Liver (tissue), 9 donors: Measurements from ENCODE around the gene CCER1. TPM values are rescaled to one million over a fixed set of nuclear protein-coding genes. Genes with fewer than 3 reads are reported as not detected.

Source experiments
- DNase-seq: peaks from one replicate; pipeline ENCODE4 v3.0.0-alpha.2; 2017; ENCODE audit warnings: low spot score
- H3K27ac ChIP-seq, 2 donors: one replicate each; pipeline ENCODE4 v1.7.0; 2013; ENCODE audit warnings: inconsistent platforms in 2 of 2, low read length in 2 of 2, control low read depth in 1 of 2, low read depth in 1 of 2, mild to moderate bottlenecking in 1 of 2
- H3K27me3 ChIP-seq, 4 donors: one replicate each; pipeline versions ENCODE4 v1.6.1 to v1.7.0; 2013; ENCODE audit warnings: low read length in 3 of 4, inconsistent platforms in 1 of 4, mild to moderate bottlenecking in 1 of 4, moderate library complexity in 1 of 4; ENCODE audit not compliant: control insufficient read depth in 4 of 4, insufficient read depth in 4 of 4
- H3K36me3 ChIP-seq, 4 donors: one replicate each; pipeline versions ENCODE4 v1.6.1 to v1.7.0; 2013; ENCODE audit warnings: low read length in 3 of 4, mild to moderate bottlenecking in 3 of 4, low read depth in 1 of 4, moderate library complexity in 1 of 4; ENCODE audit not compliant: control insufficient read depth in 4 of 4, insufficient read depth in 3 of 4
- H3K4me1 ChIP-seq, 4 donors: one replicate each; pipeline versions ENCODE4 v1.6.1 to v1.7.0; 2013; ENCODE audit warnings: low read length in 3 of 4, mild to moderate bottlenecking in 3 of 4, moderate library complexity in 1 of 4; ENCODE audit not compliant: control insufficient read depth in 4 of 4, insufficient read depth in 4 of 4
- H3K4me3 ChIP-seq, 3 donors: one replicate each; pipeline versions ENCODE4 v1.6.1 to v1.7.0; 2013; ENCODE audit warnings: low read length in 3 of 3, control low read depth in 1 of 3, low read depth in 1 of 3, mild to moderate bottlenecking in 1 of 3
- H3K9ac ChIP-seq, 2 donors: one replicate each; pipeline ENCODE4 v1.7.0; 2013; ENCODE audit warnings: low read length in 2 of 2, mild to moderate bottlenecking in 2 of 2, moderate library complexity in 2 of 2, control low read depth in 1 of 2, low read depth in 1 of 2
- H3K9me3 ChIP-seq, 4 donors: one replicate each; pipeline versions ENCODE4 v1.6.1 to v1.7.0; 2013; ENCODE audit warnings: low read length in 3 of 4; ENCODE audit not compliant: control insufficient read depth in 4 of 4
- EGR1 ChIP-seq, 2 donors: IDR thresholded peaks; 2 replicates each; pipeline ENCODE4 v1.6.1; 2016 to 2018; ENCODE audit warnings: antibody characterized with exemption in 2 of 2, low read depth in 2 of 2
- FOXA1 ChIP-seq: IDR thresholded peaks from 2 replicates; pipeline ENCODE4 v1.6.1; 2016; ENCODE audit warnings: antibody characterized with exemption
- FOXA2 ChIP-seq: IDR thresholded peaks from 2 replicates; pipeline ENCODE4 v1.6.1; 2016; ENCODE audit warnings: antibody characterized with exemption
- GABPA ChIP-seq, 2 donors: IDR thresholded peaks in 1 of 2; conservative IDR thresholded peaks in 1 of 2; 2 replicates each; pipeline ENCODE4 v1.6.1; 2016; ENCODE audit warnings: antibody characterized with exemption in 2 of 2, mild to moderate bottlenecking in 1 of 2, moderate library complexity in 1 of 2
- HNF4A ChIP-seq, 2 donors: conservative IDR thresholded peaks; 2 replicates each; pipeline ENCODE4 v1.6.1; 2016; ENCODE audit warnings: antibody characterized with exemption in 2 of 2, mild to moderate bottlenecking in 2 of 2
- HNF4G ChIP-seq: IDR thresholded peaks from 2 replicates; pipeline ENCODE4 v1.6.1; 2016; ENCODE audit warnings: antibody characterized with exemption
- JUND ChIP-seq, 2 donors: IDR thresholded peaks; 2 replicates each; pipeline ENCODE4 v1.6.1; 2016; ENCODE audit warnings: antibody characterized with exemption in 2 of 2
- NR2F2 ChIP-seq: IDR thresholded peaks from 2 replicates; pipeline ENCODE4 v1.6.1; 2016; ENCODE audit warnings: antibody characterized with exemption
- RAD21 ChIP-seq, 2 donors: IDR thresholded peaks; 2 replicates each; pipeline ENCODE4 v1.6.1; 2016; ENCODE audit warnings: antibody characterized with exemption in 2 of 2, mild to moderate bottlenecking in 2 of 2
- RXRA ChIP-seq, 2 donors: IDR thresholded peaks; 2 replicates each; pipeline ENCODE4 v1.6.1; 2017 to 2018; ENCODE audit warnings: antibody characterized with exemption in 2 of 2, mild to moderate bottlenecking in 1 of 2
- SP1 ChIP-seq: IDR thresholded peaks from 2 replicates; pipeline ENCODE4 v1.6.1; 2018; ENCODE audit warnings: antibody characterized with exemption, mild to moderate bottlenecking
- TAF1 ChIP-seq: conservative IDR thresholded peaks from 2 replicates; pipeline ENCODE4 v1.6.1; 2016; ENCODE audit warnings: antibody characterized with exemption, mild to moderate bottlenecking
- YY1 ChIP-seq: IDR thresholded peaks from 2 replicates; pipeline ENCODE4 v1.6.1; 2016; ENCODE audit warnings: antibody characterized with exemption, mild to moderate bottlenecking
- WGBS: extraction: QIAGEN DNeasy Blood & Tissue Kit; methylation state at CpG from one replicate; pipeline ENCODE4 v1.1.7; 2013; 5-methylcytosine and 5-hydroxymethylcytosine counted together
- polyA plus RNA-seq, 2 donors: library from polyadenylated mRNA; stranded (reverse) in 1 of 2; unstranded in 1 of 2; fragments of 200-250 nt in 1 of 2; fragments of >200 nt in 1 of 2; fragmentation: Nextera tagmentation in 1 of 2; extraction: Ambion mirVana in 1 of 2; gene quantifications; one replicate each; pipeline versions ENCODE4 v1.2.1 to v1.2.3, GENCODE V29; 2013 to 2015
- total RNA-seq, 2 donors: library from RNA; depleted of rRNA; stranded (reverse); fragments of >200 nt; gene quantifications; one replicate each; pipeline ENCODE4 v1.2.3, GENCODE V29; 2014
- TF ChIP-seq, protein P1 (sequence below): IDR thresholded peaks from 2 replicates; pipeline ENCODE4 v1.6.1; 2016; ENCODE audit warnings: antibody characterized with exemption
- TF ChIP-seq, protein P2 (sequence below): IDR thresholded peaks from 2 replicates; pipeline ENCODE4 v1.6.1; 2016; ENCODE audit warnings: antibody characterized with exemption, mild to moderate bottlenecking
- TF ChIP-seq, protein P3 (sequence below): IDR thresholded peaks from 2 replicates; pipeline ENCODE4 v1.6.1; 2016; ENCODE audit warnings: antibody characterized with exemption
- TF ChIP-seq, protein P4 (sequence below): fragments of 150-350 bp; IDR thresholded peaks from 2 replicates; pipeline ENCODE4 v1.5.1; 2017; ENCODE audit warnings: improper control_type of control experiment, low read depth, low read length; ENCODE audit not compliant: missing input control
- TF ChIP-seq, protein P5 (sequence below): IDR thresholded peaks from 2 replicates; pipeline ENCODE4 v1.6.1; 2016; ENCODE audit warnings: antibody characterized with exemption
- donor health status: healthy.
- donor health status: healthy.
- donor health status: healthy.
- donor health status: healthy.
- donor health status: healthy.

CCER1 gene
- total and polyA plus RNA-seq, 4 donors = not detected

DNA sequence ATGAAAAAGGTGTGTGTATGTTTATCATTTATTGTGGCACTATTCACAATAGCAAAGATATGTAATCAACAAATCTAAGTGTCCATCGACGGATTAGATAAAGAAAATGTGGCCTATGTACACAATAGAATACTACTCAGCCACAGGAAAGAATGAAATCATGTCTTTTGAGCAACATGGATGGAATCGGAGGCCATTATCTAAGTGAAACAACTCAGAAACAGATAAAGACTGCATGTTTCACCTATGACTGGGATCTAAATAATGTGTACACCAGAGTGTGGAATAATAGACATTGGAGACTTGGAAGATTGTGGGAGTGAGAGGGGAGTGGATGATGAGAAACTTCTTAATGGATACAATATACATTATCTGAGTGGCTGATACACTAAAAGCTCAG, 44.0 kb downstream of the CCER1 start:
- WGBS = 85% methylated on average over 3 of the region's 3 CpGs
- H3K9me3 ChIP-seq = no peaks in the 10 kb centered on the region

More for the DNA sequence above, 44.0 kb downstream of the CCER1 start:
- H3K36me3 ChIP-seq = no peaks in the 10 kb centered on the region
- no peaks in the 10 kb centered on the region for H3K4me1 ChIP-seq
- H3K27ac ChIP-seq = no peak overlapping the region
- TF ChIP-seq RAD21 (IDR thresholded peaks at IDR 0.05) = no peak
- TF ChIP-seq YY1 = no peak
- TF ChIP-seq TAF1 = no peak
- no peak for TF ChIP-seq SP1
- no peak for TF ChIP-seq GABPA (IDR thresholded peaks at IDR 0.05 in 1 of 2, conservative IDR thresholded peaks at IDR 0.05 in 1 of 2)
- TF ChIP-seq NR2F2 = no peak
- TF ChIP-seq EGR1 (IDR thresholded peaks at IDR 0.05; ENCODE audit: low read depth in 2 of 2) = no peak
- no peak for TF ChIP-seq FOXA1
- TF ChIP-seq, protein P1, sequence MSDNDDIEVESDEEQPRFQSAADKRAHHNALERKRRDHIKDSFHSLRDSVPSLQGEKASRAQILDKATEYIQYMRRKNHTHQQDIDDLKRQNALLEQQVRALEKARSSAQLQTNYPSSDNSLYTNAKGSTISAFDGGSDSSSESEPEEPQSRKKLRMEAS = no peak
- TF ChIP-seq, protein P2, sequence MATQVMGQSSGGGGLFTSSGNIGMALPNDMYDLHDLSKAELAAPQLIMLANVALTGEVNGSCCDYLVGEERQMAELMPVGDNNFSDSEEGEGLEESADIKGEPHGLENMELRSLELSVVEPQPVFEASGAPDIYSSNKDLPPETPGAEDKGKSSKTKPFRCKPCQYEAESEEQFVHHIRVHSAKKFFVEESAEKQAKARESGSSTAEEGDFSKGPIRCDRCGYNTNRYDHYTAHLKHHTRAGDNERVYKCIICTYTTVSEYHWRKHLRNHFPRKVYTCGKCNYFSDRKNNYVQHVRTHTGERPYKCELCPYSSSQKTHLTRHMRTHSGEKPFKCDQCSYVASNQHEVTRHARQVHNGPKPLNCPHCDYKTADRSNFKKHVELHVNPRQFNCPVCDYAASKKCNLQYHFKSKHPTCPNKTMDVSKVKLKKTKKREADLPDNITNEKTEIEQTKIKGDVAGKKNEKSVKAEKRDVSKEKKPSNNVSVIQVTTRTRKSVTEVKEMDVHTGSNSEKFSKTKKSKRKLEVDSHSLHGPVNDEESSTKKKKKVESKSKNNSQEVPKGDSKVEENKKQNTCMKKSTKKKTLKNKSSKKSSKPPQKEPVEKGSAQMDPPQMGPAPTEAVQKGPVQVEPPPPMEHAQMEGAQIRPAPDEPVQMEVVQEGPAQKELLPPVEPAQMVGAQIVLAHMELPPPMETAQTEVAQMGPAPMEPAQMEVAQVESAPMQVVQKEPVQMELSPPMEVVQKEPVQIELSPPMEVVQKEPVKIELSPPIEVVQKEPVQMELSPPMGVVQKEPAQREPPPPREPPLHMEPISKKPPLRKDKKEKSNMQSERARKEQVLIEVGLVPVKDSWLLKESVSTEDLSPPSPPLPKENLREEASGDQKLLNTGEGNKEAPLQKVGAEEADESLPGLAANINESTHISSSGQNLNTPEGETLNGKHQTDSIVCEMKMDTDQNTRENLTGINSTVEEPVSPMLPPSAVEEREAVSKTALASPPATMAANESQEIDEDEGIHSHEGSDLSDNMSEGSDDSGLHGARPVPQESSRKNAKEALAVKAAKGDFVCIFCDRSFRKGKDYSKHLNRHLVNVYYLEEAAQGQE = no peak
- TF ChIP-seq, protein P3, sequence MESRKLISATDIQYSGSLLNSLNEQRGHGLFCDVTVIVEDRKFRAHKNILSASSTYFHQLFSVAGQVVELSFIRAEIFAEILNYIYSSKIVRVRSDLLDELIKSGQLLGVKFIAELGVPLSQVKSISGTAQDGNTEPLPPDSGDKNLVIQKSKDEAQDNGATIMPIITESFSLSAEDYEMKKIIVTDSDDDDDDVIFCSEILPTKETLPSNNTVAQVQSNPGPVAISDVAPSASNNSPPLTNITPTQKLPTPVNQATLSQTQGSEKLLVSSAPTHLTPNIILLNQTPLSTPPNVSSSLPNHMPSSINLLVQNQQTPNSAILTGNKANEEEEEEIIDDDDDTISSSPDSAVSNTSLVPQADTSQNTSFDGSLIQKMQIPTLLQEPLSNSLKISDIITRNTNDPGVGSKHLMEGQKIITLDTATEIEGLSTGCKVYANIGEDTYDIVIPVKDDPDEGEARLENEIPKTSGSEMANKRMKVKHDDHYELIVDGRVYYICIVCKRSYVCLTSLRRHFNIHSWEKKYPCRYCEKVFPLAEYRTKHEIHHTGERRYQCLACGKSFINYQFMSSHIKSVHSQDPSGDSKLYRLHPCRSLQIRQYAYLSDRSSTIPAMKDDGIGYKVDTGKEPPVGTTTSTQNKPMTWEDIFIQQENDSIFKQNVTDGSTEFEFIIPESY = no peak
- TF ChIP-seq JUND (IDR thresholded peaks at IDR 0.05) = no peak
- TF ChIP-seq, protein P4, sequence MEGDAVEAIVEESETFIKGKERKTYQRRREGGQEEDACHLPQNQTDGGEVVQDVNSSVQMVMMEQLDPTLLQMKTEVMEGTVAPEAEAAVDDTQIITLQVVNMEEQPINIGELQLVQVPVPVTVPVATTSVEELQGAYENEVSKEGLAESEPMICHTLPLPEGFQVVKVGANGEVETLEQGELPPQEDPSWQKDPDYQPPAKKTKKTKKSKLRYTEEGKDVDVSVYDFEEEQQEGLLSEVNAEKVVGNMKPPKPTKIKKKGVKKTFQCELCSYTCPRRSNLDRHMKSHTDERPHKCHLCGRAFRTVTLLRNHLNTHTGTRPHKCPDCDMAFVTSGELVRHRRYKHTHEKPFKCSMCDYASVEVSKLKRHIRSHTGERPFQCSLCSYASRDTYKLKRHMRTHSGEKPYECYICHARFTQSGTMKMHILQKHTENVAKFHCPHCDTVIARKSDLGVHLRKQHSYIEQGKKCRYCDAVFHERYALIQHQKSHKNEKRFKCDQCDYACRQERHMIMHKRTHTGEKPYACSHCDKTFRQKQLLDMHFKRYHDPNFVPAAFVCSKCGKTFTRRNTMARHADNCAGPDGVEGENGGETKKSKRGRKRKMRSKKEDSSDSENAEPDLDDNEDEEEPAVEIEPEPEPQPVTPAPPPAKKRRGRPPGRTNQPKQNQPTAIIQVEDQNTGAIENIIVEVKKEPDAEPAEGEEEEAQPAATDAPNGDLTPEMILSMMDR = no peak
- TF ChIP-seq RXRA (IDR thresholded peaks at IDR 0.05) = no peak
- no peak for TF ChIP-seq HNF4A (conservative IDR thresholded peaks at IDR 0.05)
- TF ChIP-seq, protein P5, sequence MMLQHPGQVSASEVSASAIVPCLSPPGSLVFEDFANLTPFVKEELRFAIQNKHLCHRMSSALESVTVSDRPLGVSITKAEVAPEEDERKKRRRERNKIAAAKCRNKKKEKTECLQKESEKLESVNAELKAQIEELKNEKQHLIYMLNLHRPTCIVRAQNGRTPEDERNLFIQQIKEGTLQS = no peak
- no peak for TF ChIP-seq FOXA2
- TF ChIP-seq HNF4G = no peak
- no peak overlapping the region for H3K4me3 ChIP-seq
- no peak overlapping the region for H3K9ac ChIP-seq
- no peak for DNase-seq
- no peaks in the 10 kb centered on the region for H3K27me3 ChIP-seq
